DND-41 (cell line): Measurements from ENCODE around the gene COQ7.

Experiments
- CTCF ChIP-seq: IDR thresholded peaks from 2 replicates; pipeline ENCODE4 v1.5.1; 2012; ENCODE audit warnings: borderline replicate concordance, low read length, moderate library complexity, mild to moderate bottlenecking; ENCODE audit not compliant: poor library complexity, severe bottlenecking; ENCODE audit errors: extremely low read depth
- EZH2 ChIP-seq: IDR thresholded peaks from 3 replicates; pipeline ENCODE4 v1.6.1; 2012; ENCODE audit warnings: borderline replicate concordance, low read depth, mild to moderate bottlenecking, moderate library complexity, low read length, inconsistent platforms; ENCODE audit not compliant: severe bottlenecking

- no peak for TF ChIP-seq CTCF
- TF ChIP-seq EZH2 = no peak
These were observed 34.9 kb downstream of the COQ7 start for GRCh38 chr16:19102187-19102872.
